SK-N-DZ (cell line): Measurements from ENCODE around the gene TDRD1.

ENCODE experiments used
- DNase-seq: peaks from one replicate; pipeline ENCODE4 v3.0.0-alpha.2; 2015; ENCODE audit warnings: low spot score

Gene TDRD1

GRCh38 chr10:114173921-114174694, 5.0 kb upstream of the TDRD1 start, which contains the start of gene CCDC186:
CCDC186 (minus strand) TSS chr10:114174203; CDS start chr10:114163268, 10,935 bp downstream.
- peak; percentile 89 for DNase-seq

- DNase-seq = no peak
Measured at GRCh38 chr10:114174695-114175188, 4.4 kb upstream of the TDRD1 start.

- no peak for DNase-seq
Measured at GRCh38 chr10:114175667-114176066, 3.5 kb upstream of the TDRD1 start.

GRCh38 chr10:114176511-114176910, 2.6 kb upstream of the TDRD1 start:
- DNase-seq = no peak

- no peak for DNase-seq
Measured at GRCh38 chr10:114179747-114180146, 594 bp downstream of the TDRD1 start.

GRCh38 chr10:114180937-114181336, 1.8 kb downstream of the TDRD1 start:
- DNase-seq = no peak

- no peak for DNase-seq
Measured at GRCh38 chr10:114181971-114182370, 2.8 kb downstream of the TDRD1 start.

- no peak for DNase-seq
Measured at GRCh38 chr10:114183563-114183962, 4.4 kb downstream of the TDRD1 start.

- no peak for DNase-seq
Measured at GRCh38 chr10:114184276-114184675, 5.1 kb downstream of the TDRD1 start.

- DNase-seq = no peak
Measured at GRCh38 chr10:114188001-114188400, 8.8 kb downstream of the TDRD1 start.

- no peak for DNase-seq
Measured at GRCh38 chr10:114188900-114189299, 9.7 kb downstream of the TDRD1 start.

GRCh38 chr10:114189700-114190099, 10.5 kb downstream of the TDRD1 start:
- no peak for DNase-seq

- DNase-seq = no peak
Measured at GRCh38 chr10:114195079-114195478, 15.9 kb downstream of the TDRD1 start.

- no peak for DNase-seq
Measured at GRCh38 chr10:114199239-114199638, 20.1 kb downstream of the TDRD1 start.

GRCh38 chr10:114202812-114203211, 23.7 kb downstream of the TDRD1 start:
- no peak for DNase-seq

- DNase-seq = no peak
Measured at GRCh38 chr10:114206902-114207301, 27.7 kb downstream of the TDRD1 start.

GRCh38 chr10:114207349-114207748, 28.2 kb downstream of the TDRD1 start:
- DNase-seq = no peak

GRCh38 chr10:114208351-114208750, 29.2 kb downstream of the TDRD1 start:
- DNase-seq = no peak

GRCh38 chr10:114212153-114212552, 33.0 kb downstream of the TDRD1 start:
- DNase-seq = no peak

GRCh38 chr10:114215033-114215432, 35.9 kb downstream of the TDRD1 start:
- DNase-seq = no peak

GRCh38 chr10:114220281-114220680, 41.1 kb downstream of the TDRD1 start:
- DNase-seq = no peak

- DNase-seq = no peak
Measured at GRCh38 chr10:114221235-114221634, 42.1 kb downstream of the TDRD1 start.

- DNase-seq = no peak
Measured at GRCh38 chr10:114223066-114223465, 43.9 kb downstream of the TDRD1 start.
